ENCODE measurements around the gene OR5P2.
"Not testable (repeated sequence)": the region's sequence is repeated elsewhere in the genome, so short reads cannot be mapped to it uniquely, and the experiment has no call there.

The OR5P2 gene

DNA sequence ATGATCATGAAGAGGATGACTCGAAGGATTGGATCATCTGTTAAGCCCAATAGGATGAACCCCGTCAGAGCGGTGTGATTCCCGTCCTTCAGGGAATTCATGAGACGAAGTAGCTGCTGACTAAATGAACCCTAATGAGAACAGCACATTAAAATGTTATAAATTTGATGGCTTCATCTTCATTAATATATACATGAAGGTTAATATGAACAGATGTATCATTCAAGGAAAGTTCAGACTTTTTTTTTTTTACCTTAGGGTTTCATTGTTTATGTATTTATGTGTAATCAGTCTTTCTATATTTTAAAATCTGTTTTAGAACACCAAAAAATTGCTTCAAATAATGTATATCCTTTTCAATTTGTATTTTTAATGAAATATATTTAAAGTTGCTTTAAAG, at the start of gene OR5P2:
TSS of gene OR5P2 (minus strand) at position 101 of the 400 bp plus-strand sequence. CDS start at position 101, 0 bp downstream.
- DNase-seq, result no peak

DNA sequence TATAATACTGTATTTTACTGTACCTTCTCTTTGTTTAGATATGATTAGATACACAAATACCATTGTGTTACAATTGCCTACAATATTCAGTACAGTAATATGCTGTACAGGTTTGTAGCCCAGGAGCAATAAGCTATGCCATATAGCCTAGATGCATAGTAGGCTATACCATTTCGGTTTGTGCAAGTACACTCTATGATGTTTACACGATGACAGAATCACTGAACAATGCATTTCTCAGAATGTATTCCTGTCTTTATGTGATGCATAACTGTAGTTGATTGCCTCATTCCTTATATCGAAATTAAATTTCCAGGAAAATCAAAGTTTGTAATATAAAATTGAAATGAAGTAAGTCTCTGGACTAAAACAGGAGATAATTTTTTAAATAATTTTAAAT, 49.3 kb upstream of the OR5P2 start:
- no peak for DNase-seq

DNA sequence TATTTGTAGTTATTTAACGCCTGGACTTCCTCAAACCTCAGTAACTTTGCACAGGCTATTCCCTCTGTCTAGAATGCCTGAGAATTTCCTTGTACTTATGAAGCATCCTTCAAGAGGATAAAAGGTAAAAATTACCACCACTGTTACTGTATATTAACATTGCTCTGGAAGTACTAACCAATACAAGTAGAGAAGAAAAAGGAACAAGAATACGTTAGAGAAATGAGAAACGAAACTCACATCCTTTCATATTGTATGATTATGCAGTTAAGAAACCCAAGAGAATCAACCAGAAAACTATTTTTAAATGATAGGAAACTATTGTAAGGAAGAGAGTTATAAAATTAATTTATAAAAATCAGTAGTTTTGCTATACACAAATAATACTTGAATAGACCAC, 48.2 kb upstream of the OR5P2 start:
- no peak for DNase-seq

GRCh38 chr11:7844521-7844920, 47.8 kb upstream of the OR5P2 start:
- no peak for DNase-seq

GRCh38 chr11:7840578-7840977, 43.8 kb upstream of the OR5P2 start:
- no peak for DNase-seq

DNA sequence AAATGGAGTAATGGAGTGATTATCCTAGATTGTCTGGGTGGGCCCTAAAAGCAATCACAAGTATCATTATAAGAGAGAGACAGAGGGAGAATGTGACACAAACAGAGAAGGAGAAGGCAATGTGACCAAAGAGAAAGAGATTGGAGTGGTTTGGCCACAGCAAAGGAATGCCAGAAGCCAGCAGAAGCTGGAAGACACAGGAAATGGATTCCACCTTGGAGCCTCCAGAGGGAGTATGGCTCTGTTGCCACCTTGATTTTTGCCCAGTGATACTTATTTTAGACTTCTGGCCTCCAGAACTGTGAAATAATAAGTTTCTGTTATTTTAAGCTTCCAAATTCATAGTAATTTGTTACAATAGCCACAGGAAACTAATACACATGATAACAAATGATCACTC, 36.8 kb upstream of the OR5P2 start:
- no peak for DNase-seq

DNA sequence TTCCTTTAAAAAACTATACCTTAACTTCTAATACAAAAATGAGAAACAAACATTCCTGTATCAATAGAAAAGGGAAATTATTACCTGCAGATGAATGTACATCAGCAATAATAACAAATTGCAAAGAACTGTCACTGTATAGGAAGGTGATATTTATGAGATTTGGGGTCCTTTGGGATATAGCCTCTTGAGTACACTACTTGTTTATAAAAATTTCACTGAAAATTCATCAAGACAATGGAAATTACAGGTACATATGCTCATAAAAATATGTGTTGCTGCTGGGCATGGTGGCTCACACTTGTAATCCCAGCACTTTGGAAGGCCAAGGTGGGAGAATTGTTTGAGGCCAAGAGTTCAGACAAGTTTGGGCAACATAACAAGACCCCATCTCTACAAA, 34.0 kb upstream of the OR5P2 start, which contains the start of gene OR5P3:
TSS of gene OR5P3 (minus strand) at position 101 of the 400 bp plus-strand sequence.
- no peak for DNase-seq

- no peak for DNase-seq
These were observed 29.6 kb upstream of the OR5P2 start for GRCh38 chr11:7826324-7826723.

GRCh38 chr11:7820417-7820816, 23.7 kb upstream of the OR5P2 start:
- not testable (repeated sequence) for DNase-seq

- DNase-seq, result not testable (repeated sequence)
These were observed 18.2 kb upstream of the OR5P2 start for GRCh38 chr11:7814897-7815296.

DNA sequence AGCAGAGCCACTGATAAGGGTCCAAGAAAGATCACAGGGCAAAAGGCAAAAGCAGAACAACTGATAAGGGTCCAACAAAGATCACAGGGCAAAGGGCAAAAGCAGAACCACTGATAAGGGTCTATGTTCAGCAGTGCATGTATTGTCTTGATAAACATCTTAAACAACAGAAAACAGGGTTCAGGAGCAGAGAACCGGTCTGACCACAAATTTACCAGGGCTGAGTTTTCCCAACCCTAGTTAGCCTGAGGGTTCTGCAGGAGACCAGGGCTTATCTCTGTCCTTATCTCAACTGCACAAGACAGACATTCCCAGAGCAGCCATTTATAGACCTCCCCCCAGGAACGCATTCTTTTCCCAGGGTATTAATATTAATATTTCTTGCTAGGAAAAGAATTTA, 13.6 kb upstream of the OR5P2 start:
- DNase-seq, result not testable (repeated sequence)

GRCh38 chr11:7793233-7793632, 3.5 kb downstream of the OR5P2 start:
- DNase-seq, result no peak

GRCh38 chr11:7787239-7787638, 9.5 kb downstream of the OR5P2 start:
- no peak for DNase-seq

GRCh38 chr11:7775689-7776088, 21.1 kb downstream of the OR5P2 start:
- DNase-seq, result no peak

GRCh38 chr11:7764301-7764700, 32.4 kb downstream of the OR5P2 start:
- not testable (repeated sequence) for DNase-seq

DNA sequence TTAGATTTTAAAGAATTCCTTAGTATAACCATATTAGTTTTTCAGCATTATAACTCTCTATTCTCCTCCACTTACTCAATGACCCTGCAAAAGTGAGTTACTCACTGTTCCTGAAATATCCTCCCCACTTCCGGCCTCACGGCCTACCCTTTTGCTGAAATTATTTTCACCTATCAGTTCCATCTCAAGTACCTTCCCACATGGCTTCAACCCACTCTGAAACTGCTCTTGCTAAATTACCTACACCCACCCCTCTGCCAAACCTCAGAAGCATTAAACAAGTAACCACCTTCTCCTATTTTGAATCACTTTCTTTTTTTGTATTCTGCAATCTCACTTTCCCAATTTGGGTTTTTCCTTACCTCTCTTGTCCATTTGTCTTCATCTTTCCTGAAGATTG, 37.7 kb downstream of the OR5P2 start:
- no peak for DNase-seq

DNA sequence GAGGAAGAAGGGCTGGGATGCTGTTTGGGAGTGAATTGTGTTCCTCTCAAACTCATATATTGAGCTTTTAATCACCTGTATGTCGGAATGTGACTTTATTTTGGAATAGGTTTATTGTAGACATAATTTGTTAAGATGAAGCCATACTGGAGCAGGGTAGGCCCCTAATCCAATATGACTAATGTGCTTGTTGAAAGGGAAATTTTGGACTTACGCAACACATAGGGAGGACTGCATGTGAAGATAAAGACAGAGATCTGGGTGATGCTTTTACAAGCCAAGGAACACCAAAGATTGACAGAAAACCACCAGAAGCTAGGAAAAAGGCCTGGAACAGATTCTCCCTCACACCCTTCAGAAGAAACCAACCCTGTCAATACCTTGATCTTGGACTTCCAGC, 47.3 kb downstream of the OR5P2 start:
- no peak for DNase-seq
